Activated naive CD4-positive, alpha-beta T cell treated with anti-CD3 and anti-CD28 coated beads, Interleukin-2, amount 10 ng/mL, durations not matched to agents 7 days and 5 days (primary cell): Measurements from ENCODE around the gene AURKAIP1.
"Not testable (repeated sequence)": the region's sequence is repeated elsewhere in the genome, so short reads cannot be mapped to it uniquely, and the experiment has no call there.

Experiments
- CTCF ChIA-PET: fragments of 350-600 bp; sonication (Branson Sonifier 250); formaldehyde crosslinking; loops from one replicate; lab custom pipeline; 2021; ENCODE audit warnings: antibody characterized with exemption; lab: Charles Lee
- DNase-seq: peaks from one replicate; pipeline ENCODE4 v3.0.0-alpha.2; 2020
- H3K27ac Mint-ChIP-seq: one replicate; pipeline ENCODE4 v1.8.0; 2021; ENCODE audit warnings: mild to moderate bottlenecking, moderate library complexity, mixed read lengths
- H3K27me3 Mint-ChIP-seq: one replicate; pipeline ENCODE4 v1.8.0; 2021; ENCODE audit warnings: mild to moderate bottlenecking, mixed read lengths
- H3K36me3 Mint-ChIP-seq: one replicate; pipeline ENCODE4 v1.8.0; 2021; ENCODE audit warnings: mixed read lengths
- H3K4me1 Mint-ChIP-seq: one replicate; pipeline ENCODE4 v1.8.0; 2021; ENCODE audit warnings: mixed read lengths
- H3K4me3 Mint-ChIP-seq: one replicate; pipeline ENCODE4 v1.8.0; 2021; ENCODE audit warnings: mild to moderate bottlenecking, moderate library complexity, mixed read lengths
- H3K9me3 Mint-ChIP-seq: one replicate; pipeline ENCODE4 v1.8.0; 2021; ENCODE audit warnings: mixed read lengths

Gene AURKAIP1

DNA sequence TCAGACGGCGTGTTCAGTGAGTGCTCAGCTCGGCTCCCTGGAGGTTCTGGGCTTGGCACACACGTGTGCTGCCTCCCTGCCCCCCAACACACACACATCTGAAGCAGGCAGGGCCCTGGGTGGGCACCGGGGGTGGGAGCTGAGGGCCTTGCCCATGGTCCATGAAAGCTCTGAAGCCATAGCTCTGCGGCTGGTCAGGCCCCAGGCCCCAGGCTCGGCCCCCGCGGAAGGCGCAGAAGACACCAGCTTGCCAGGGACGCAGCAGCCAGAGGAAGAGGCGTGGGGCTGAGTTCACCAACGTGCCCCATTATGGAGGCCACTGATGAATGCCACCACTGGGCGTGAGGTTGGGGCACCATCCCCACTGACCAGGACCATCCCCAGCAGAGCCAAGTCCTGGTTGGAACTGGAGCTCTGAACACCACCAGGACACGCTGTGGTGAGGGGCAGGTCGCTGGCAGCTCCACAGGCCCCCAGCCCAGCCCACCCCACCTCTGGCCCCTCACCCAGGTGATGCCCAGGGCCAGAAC, 4.2 kb downstream of the AURKAIP1 start:
- H3K27ac Mint-ChIP-seq, result peak overlapping the region; percentile 55
- no peaks in the 10 kb centered on the region for H3K9me3 Mint-ChIP-seq
- peaks cover 11% of the 10 kb centered on the region for H3K36me3 Mint-ChIP-seq
- no peak for DNase-seq
- CTCF ChIA-PET, result interaction anchor here (0.8 to 4.1 kb wide), 11 partner anchors 17 to 379 kb away, joined by 3 to 21 read pairs (median 4); partner anchors contain the start of genes ATAD3A, CCNL2 and DVL1
- peaks cover 44% of the 10 kb centered on the region for H3K4me1 Mint-ChIP-seq
- H3K4me3 Mint-ChIP-seq, result no peak overlapping the region
- H3K27me3 Mint-ChIP-seq, result no peaks in the 10 kb centered on the region

DNA sequence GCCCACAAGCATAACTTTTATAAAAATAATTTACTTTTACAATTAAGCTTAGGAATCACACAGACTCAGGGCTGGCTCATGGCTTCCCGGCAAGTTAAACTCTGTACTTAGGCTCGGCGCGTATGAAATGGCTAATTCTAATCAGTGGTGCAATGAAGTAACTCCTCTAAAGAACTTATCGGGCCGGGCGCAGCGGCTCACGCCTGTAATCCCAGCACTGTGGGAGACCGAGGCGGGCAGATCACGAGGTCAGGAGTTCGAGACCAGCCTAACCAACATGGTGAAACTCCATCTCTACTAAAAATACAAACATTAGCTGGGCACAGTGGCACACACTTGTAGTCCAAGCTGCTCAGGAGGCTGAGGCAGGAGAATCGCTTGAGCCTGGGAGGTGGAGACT, 4.9 kb downstream of the AURKAIP1 start:
- not testable (repeated sequence) for H3K36me3 Mint-ChIP-seq, H3K27ac Mint-ChIP-seq, DNase-seq, H3K9me3 Mint-ChIP-seq, H3K4me3 Mint-ChIP-seq, H3K27me3 Mint-ChIP-seq
- CTCF ChIA-PET, result interaction anchor here (4.1 kb wide), 1 partner anchor 18 kb away, joined by 21 read pairs; no protein-coding TSS in a partner anchor
- peaks cover 40% of the 10 kb centered on the region for H3K4me1 Mint-ChIP-seq

DNA sequence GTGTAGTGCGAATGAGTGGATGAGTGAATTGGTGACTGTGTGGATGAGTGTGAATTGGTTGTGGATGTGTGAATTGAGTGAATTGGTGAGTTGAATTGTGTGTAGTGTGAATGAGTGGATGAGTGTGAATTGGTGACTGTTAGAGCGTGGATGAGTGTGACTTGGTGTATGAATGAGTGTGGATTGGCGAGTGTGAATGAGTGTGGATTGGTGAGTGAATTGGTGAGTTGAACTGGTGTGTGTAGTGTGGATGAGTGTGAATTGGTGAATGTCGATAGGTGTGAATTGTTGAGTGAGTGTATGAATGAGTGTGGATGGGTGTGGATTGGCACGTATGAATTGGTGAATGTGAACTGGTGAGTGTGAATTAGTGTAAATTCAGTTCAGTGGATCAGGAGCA, 7.7 kb downstream of the AURKAIP1 start:
- H3K4me1 Mint-ChIP-seq, result peaks cover 24% of the 10 kb centered on the region
- no peak overlapping the region for H3K27ac Mint-ChIP-seq
- no peak overlapping the region for H3K4me3 Mint-ChIP-seq
- H3K36me3 Mint-ChIP-seq, result peaks cover 2% of the 10 kb centered on the region
- no peaks in the 10 kb centered on the region for H3K9me3 Mint-ChIP-seq
- CTCF ChIA-PET, result no interaction called here
- DNase-seq, result no peak
- H3K27me3 Mint-ChIP-seq, result peaks cover 18% of the 10 kb centered on the region

DNA sequence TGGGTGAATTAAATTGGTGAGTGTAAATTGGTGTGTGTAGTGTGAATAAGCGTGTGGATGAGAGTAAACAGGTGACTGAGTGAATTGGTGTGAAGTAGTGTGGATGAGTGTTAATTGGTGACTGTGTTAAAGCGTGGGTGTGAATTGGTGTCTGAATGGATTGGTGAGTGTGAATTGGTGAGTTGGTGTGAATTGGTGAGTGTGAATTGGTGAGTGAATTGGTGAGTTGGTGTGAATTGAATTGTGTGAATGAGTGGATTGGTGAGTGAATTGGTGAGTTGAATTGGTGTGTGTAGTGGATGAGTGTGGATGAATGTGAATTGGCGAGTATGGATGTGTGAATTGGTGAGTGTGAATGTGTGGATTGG, 8.3 kb downstream of the AURKAIP1 start:
- peaks cover 17% of the 10 kb centered on the region for H3K4me1 Mint-ChIP-seq
- no peak overlapping the region for H3K4me3 Mint-ChIP-seq
- peaks cover 24% of the 10 kb centered on the region for H3K27me3 Mint-ChIP-seq
- no peaks in the 10 kb centered on the region for H3K9me3 Mint-ChIP-seq
- DNase-seq, result no peak
- H3K36me3 Mint-ChIP-seq, result no peaks in the 10 kb centered on the region
- no peak overlapping the region for H3K27ac Mint-ChIP-seq
- CTCF ChIA-PET, result no interaction called here

DNA sequence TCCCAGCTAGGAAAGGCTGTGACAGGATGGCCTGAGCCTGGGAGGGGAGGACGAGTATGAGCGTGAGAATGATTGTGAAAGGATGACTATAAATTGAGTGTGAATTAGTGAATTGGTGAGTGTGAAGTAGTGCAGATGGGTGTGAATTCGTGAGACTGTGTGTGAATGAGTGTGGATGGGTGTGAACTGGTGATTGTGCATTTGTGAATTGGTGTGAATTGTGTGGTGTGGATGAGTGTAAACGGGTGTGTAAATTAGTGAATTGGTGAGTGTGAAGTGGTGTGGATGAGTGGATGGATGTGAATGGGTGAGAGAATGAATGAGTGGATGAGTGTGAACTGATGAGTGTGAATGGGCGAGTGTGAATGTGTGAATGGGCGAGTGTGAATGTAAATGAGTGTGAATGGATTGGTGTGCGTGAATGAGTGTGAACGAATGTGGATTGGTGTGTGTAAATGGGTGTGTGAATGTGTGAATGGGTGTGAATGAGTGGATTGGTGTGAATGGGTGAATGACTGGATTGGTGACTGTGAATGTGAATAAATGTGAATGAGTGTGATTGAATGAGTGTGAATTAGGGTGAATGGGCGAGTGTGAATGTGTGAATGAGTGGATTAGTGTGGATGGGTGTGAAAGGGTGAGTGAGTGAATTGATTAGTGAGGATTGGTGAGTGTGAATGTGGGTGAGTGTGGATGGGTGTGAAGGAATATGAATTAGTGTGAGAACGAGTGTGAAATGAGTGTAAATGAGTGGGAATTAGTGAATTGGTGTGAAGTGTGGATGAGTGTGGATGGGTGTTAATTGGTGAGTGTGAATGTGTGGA, 8.9 kb downstream of the AURKAIP1 start:
- H3K27ac Mint-ChIP-seq, result no peak overlapping the region
- no peak for DNase-seq
- no peaks in the 10 kb centered on the region for H3K9me3 Mint-ChIP-seq
- no peak overlapping the region for H3K4me3 Mint-ChIP-seq
- H3K36me3 Mint-ChIP-seq, result no peaks in the 10 kb centered on the region
- peaks cover 11% of the 10 kb centered on the region for H3K4me1 Mint-ChIP-seq
- peaks cover 30% of the 10 kb centered on the region for H3K27me3 Mint-ChIP-seq
- CTCF ChIA-PET, result interaction anchor here (1.3 kb wide), 1 partner anchor 62 kb away, joined by 4 read pairs; no protein-coding TSS in a partner anchor

DNA sequence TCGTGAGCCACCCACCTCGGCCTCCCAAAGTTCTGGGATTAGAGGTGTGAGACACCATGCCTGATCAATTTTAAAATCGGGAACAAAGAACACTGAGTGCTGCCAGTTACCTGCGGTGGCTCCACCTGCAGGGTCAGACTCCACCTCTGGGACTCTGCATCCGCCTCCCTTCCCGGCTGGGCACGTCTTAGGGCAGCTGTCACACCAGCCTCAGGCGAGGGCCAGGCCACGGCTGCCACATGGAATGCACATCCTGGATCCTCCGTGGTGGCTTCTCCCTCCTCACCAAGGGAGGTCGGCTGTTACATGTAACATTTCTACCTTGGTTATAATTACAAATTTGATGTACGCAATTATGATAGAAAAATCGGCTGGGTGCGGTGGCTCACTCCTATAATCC, 10.7 kb downstream of the AURKAIP1 start:
- Mint-ChIP-seq H3K4me3 (no peak overlapping the region), H3K9me3 (no peaks in the 10 kb centered on the region), H3K36me3 (no peaks in the 10 kb centered on the region), H3K4me1 (peaks cover 6% of the 10 kb centered on the region), H3K27me3 (peaks cover 38% of the 10 kb centered on the region), H3K27ac (no peak overlapping the region)
- CTCF ChIA-PET, result no interaction called here
- no peak for DNase-seq

DNA sequence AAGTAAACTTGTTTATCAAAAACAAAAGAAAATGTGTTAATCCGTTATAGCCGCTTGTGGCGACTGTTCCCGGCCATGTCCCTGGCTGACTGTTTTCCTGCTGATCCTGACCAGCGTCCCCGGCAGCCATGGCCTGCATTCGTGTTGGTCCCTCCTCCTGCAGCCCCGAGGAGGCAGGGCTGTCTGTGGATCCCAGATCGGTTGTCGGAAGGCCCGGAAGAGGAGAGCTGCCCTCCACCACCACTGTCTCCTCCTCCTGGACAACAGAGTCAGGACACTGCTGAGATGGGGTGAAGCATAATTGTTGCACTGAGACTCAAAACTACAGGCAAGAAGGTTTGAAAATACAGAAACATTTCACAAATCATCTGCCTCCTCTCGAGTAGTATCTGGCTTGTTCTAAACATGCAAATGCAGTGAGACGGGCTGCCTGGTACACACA, 13.0 kb downstream of the AURKAIP1 start:
- DNase-seq, result no peak
- H3K27me3 Mint-ChIP-seq, result peaks cover 61% of the 10 kb centered on the region
- H3K4me3 Mint-ChIP-seq, result no peak overlapping the region
- CTCF ChIA-PET, result interaction anchor here (0.7 kb wide), 1 partner anchor 8 kb away, joined by 3 read pairs; no protein-coding TSS in a partner anchor
- no peaks in the 10 kb centered on the region for H3K9me3 Mint-ChIP-seq
- H3K27ac Mint-ChIP-seq, result no peak overlapping the region
- peaks cover 19% of the 10 kb centered on the region for H3K4me1 Mint-ChIP-seq
- no peaks in the 10 kb centered on the region for H3K36me3 Mint-ChIP-seq

DNA sequence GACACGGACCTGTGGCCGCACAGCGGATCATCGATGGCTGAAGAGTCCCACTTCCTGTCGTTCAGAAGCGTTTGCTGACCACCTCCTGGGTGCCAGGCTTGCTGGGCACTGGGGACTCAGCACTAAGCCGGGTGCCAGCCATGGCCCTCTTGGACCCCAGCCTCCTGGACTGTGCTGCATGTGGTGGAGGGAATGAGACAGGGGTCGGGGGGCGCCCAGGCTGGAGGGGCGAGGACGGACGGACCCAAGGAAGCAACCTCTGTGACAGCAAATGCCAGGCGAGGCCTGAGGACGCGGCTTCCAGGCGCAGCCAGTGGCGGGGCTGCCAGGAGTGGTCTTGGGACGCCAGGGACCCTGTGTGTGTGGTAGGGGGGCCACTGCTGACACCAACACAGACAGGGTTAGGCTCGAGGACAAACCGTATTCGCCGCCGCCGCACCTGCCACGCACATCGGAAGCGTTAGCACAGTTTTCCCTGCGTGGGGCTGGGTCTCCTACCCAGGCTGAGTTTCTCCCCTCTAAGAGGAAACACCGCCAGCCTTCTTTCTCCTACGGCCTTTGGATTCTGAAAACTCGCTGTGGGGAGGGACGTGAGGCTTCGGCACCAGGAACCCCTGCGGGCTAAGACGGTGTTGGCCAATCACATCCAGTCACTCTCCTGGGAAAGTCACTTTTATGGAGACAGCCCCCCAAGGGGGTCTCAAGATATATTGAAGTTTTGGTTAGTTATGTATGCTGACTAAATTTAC, 13.6 kb downstream of the AURKAIP1 start:
- H3K4me3 Mint-ChIP-seq, result no peak overlapping the region
- H3K27me3 Mint-ChIP-seq, result peaks cover 67% of the 10 kb centered on the region
- peaks cover 19% of the 10 kb centered on the region for H3K4me1 Mint-ChIP-seq
- H3K36me3 Mint-ChIP-seq, result no peaks in the 10 kb centered on the region
- H3K27ac Mint-ChIP-seq, result no peak overlapping the region
- CTCF ChIA-PET, result interaction anchor here (0.7 kb wide), 1 partner anchor 7 kb away, joined by 3 read pairs; no protein-coding TSS in a partner anchor
- H3K9me3 Mint-ChIP-seq, result no peaks in the 10 kb centered on the region
- no peak for DNase-seq

DNA sequence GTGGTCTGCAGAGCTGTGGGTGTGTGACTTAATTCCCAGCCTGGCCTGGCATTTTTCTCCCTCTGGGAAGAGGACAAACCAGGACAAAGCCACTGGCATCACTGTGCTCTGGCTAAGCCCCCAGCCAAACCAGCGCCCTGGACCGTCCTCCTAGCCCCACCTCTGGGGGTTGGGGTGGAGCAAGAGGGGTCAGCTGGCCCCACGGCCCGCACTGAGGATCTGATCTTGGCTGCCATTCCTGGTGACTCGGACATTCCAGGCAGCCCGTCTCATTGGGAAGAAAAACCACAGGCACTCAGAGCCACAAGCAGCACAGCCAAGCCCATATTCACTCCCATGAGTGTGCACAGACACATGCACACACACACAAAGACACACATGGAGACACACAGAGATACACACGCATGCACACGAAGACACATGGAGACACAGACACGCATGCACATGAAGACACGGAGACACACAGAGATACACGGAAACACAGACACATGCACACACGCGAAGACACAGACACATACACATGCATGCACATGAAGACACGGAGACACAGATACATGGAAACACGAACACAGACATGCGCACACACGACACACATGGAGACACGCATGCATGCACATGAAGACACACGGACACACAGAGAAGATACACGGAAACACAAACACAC, 14.4 kb downstream of the AURKAIP1 start:
- H3K36me3 Mint-ChIP-seq, result no peaks in the 10 kb centered on the region
- no peak overlapping the region for H3K4me3 Mint-ChIP-seq
- no peaks in the 10 kb centered on the region for H3K9me3 Mint-ChIP-seq
- DNase-seq, result no peak
- H3K27me3 Mint-ChIP-seq, result peaks cover 73% of the 10 kb centered on the region
- peaks cover 19% of the 10 kb centered on the region for H3K4me1 Mint-ChIP-seq
- CTCF ChIA-PET, result no interaction called here
- no peak overlapping the region for H3K27ac Mint-ChIP-seq

DNA sequence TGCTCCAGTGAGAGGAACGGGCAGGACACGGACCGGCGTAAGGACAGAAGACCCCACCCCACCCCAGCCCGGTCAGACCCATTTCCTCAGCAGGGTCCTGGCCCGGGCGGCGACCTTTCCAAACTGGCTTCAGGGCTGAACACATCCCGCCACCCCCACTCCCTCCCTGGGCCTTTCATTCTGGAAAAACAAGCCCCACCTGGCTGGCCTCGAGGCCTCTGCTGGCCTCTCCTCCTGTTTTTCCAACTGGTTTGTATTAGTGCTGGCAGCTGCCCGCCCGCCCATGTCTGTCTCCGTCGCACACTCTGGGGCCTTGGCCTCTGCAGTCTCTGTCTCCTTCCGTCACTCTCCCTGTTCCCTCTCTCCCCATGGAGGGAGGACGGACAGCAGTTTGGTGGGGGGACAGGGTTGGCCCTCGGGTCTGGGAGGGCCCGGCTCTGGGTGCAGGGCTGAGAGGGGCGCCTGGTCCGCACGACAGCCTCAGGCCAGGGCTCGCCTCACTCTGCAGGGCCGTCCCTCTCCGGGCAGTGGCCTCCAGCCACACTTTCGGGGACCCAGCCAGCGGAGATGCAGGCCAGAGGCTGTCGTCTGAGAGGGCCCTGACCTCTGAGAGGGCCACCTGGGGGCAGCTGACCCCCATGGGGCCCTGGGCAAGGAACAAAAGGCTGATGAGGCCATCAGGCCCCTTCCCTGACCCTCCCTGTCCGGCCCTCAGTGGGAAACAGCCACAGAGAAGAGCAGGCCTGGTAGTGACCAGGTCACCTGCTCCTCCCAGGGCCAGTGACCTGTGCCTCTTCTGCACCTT, 15.1 kb downstream of the AURKAIP1 start:
- peaks cover 78% of the 10 kb centered on the region for H3K27me3 Mint-ChIP-seq
- no peak overlapping the region for H3K4me3 Mint-ChIP-seq
- no peaks in the 10 kb centered on the region for H3K9me3 Mint-ChIP-seq
- DNase-seq, result no peak
- CTCF ChIA-PET, result no interaction called here
- H3K36me3 Mint-ChIP-seq, result no peaks in the 10 kb centered on the region
- peaks cover 19% of the 10 kb centered on the region for H3K4me1 Mint-ChIP-seq
- no peak overlapping the region for H3K27ac Mint-ChIP-seq

DNA sequence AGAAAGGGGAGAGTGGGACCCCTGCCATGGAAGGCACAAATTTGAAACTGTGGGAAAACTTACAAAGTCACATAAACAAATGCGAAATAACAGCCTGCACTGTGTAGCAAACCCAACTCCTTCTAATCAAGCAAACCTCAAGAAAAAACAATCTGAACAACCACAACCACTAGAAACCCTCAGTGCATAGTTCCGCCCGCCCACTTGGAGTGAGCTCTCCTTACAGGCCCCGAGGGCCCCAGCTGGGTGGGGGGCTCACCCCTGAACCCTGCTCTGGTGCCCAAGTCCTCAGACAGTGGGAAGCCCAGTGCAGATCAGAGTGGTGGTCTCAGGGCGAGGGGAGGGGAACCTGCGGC, 15.7 kb downstream of the AURKAIP1 start:
- CTCF ChIA-PET, result no interaction called here

DNA sequence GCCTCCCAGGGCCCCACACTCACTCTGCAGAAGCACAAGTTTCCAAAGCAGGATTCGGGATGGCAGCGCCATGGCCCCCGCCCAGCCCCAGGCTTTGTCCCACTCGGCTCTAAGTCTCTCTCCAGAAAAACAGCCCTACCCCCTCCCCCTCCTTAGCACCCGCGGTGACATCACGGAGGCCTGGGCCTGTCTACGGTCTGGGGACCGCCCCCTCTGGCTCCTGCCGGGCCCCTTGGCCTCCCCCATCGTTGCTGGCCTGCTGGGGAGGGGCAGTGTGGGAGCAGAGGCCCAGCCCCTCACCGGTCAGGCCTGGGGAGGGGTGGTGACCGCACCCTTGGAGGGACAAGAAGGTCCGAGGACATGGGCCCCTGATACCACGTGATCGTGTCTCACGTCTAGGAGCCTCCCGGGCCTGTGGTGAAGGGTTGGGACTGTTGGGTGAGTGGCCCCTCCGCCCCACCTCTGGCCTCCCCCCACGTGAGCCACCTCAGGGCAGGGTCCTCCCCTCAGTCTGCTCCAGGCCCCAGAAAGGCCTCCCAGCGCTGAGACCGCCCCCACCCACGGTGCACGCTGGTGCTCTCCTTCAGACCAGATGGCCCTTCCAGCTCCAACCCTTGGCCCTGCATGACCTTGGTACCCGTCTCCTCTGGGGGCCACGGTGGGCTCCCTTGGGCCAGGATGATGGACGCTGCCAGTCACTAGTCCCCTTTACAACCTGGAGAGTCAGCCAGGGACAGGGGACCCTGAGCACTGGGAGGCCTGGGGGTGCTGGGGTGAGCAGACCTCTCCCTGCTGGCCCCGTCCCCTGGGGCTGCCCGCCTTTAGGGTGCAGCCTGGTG, 16.4 kb downstream of the AURKAIP1 start, which contains the start of gene MXRA8:
TSS of gene MXRA8 (minus strand) at position 123 of the 839 bp plus-strand sequence. CDS start at position 72, 51 bp downstream.
- no peaks in the 10 kb centered on the region for H3K36me3 Mint-ChIP-seq
- no peaks in the 10 kb centered on the region for H3K9me3 Mint-ChIP-seq
- H3K27ac Mint-ChIP-seq, result peak within 1 kb of the TSS; percentile 29
- peaks cover 25% of the 10 kb centered on the region for H3K4me1 Mint-ChIP-seq
- no peak for DNase-seq
- CTCF ChIA-PET, result no interaction called here
- peaks cover 85% of the 10 kb centered on the region for H3K27me3 Mint-ChIP-seq
- H3K4me3 Mint-ChIP-seq, result no peak within 1 kb of the TSS

More for the DNA sequence above, 15.7 kb downstream of the AURKAIP1 start:
- Mint-ChIP-seq H3K27ac (peak overlapping the region; percentile 29), H3K27me3 (peaks cover 80% of the 10 kb centered on the region), H3K36me3 (no peaks in the 10 kb centered on the region), H3K9me3 (no peaks in the 10 kb centered on the region), H3K4me3 (no peak overlapping the region), H3K4me1 (peaks cover 20% of the 10 kb centered on the region)
- peak; percentile 46 for DNase-seq
